ENCODE results near the gene STK10.
"Not testable (repeated sequence)": the region's sequence is repeated elsewhere in the genome, so short reads cannot be mapped to it uniquely, and the experiment has no call there.

STK10 gene

GRCh38 chr5:172200476-172200875, 12.5 kb upstream of the STK10 start:
- no peak overlapping the region for H3K4me3 ChIP-seq (ENCODE audit: low read length)
- no peak for DNase-seq (ENCODE audit: low read depth)
- no peak for TF ChIP-seq CTCF (conservative IDR thresholded peaks at IDR 0.05; ENCODE audit: low read length)

DNA sequence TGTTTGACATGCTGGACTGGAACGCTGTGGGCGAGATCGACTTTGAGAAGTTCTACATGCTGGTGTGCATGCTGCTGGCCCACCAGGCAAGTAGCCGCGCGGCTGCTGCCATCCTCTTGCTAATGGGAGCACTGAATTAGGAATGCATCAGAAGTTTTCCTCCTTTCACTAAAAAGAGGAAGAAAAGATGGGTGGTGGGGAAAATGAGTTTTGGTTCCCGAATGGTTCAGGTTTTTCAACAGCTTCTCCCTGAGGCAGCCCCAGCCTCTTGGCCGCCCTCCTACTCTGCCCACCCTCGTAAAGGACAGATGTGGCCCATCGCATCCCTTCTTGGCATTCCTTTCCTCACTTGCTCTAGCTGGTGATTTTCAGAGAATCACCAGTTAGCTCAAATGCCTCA, 11.4 kb upstream of the STK10 start:
- no peak overlapping the region for H3K4me3 ChIP-seq (ENCODE audit: low read length)
- no peak for TF ChIP-seq CTCF (conservative IDR thresholded peaks at IDR 0.05; ENCODE audit: low read length)
- no peak for DNase-seq (ENCODE audit: low read depth)

- DNase-seq (ENCODE audit: low read depth); H3K4me3 ChIP-seq (ENCODE audit: low read length): not testable (repeated sequence)
Observed at GRCh38 chr5:172197775-172198174, 9.8 kb upstream of the STK10 start.

GRCh38 chr5:172194985-172195774, 7.2 kb upstream of the STK10 start:
- no peak overlapping the region for H3K4me3 ChIP-seq (ENCODE audit: low read length)
- TF ChIP-seq CTCF (conservative IDR thresholded peaks at IDR 0.05; ENCODE audit: low read length) = no peak
- DNase-seq (ENCODE audit: low read depth) = no peak

DNA sequence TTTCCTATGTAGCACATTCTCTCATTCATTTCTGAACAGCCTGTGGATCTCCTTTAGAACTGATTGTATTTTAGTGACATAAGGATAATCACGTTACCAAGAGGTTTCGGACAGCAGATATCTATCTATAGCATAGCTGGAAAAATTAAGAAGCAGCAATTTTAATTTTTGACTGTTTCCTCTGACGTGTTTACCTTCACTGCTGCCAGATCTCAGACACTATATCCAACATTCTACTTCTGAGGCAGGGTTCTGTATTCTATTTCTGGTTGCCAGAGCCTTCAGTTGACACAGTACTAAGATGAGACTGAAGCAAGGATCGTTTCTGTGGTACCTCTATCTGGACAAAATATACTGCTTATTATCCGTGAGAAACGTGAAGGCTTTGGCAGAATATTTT, 5.8 kb upstream of the STK10 start, which contains the start of gene EFCAB9:
Gene EFCAB9, plus strand, starts transcription at position 301 of the 400 bp plus-strand sequence. Its CDS starts 1 bp downstream, at position 302.
- no peak for TF ChIP-seq CTCF (conservative IDR thresholded peaks at IDR 0.05; ENCODE audit: low read length)
- no peak within 1 kb of the TSS for H3K4me3 ChIP-seq (ENCODE audit: low read length)
- no peak for DNase-seq (ENCODE audit: low read depth)

GRCh38 chr5:172189693-172190296, 1.8 kb upstream of the STK10 start:
- DNase-seq (ENCODE audit: low read depth) = no peak
- H3K4me3 ChIP-seq (ENCODE audit: low read length) = no peak overlapping the region
- no peak for TF ChIP-seq CTCF (conservative IDR thresholded peaks at IDR 0.05; ENCODE audit: low read length)

DNA sequence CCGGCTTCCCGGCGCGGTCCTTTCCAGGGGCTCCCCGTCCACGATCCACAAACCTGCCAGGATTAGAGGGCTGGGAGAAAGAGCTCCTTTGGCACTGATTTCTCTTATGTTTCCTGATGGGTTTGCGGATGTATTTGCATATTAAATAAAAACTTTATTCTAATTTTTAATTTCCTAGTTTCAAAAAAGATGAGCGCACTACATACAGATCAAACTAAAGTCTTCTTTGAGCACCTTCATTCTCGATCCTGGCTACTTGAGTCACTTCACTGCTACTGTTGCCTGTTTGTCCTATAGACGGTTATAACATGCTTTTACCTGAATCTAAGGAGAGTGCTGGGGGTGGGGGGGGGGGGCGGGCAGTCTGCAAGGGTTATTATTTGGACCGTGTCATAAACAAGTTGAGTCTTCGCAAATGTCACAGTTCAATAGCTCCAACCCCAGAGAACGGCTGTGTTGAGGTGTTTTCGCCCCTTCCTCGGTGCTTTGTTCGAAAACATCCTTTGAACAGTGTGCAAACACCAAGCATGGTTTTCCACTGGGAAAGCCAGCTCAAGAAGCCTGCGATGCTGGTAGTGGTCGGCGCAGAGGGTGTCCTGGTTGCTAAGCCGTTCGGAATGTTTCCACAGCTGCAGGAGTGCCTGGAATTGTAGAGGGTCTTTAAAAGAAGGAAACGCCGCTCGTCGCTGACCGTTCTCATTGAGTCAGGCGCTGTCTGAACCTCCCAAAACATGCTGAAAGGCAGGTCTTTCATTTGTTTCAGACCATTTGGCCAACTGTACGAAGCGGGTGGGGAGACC, 1.1 kb upstream of the STK10 start:
- TF ChIP-seq CTCF (conservative IDR thresholded peaks at IDR 0.05; ENCODE audit: low read length) = no peak
- no peak overlapping the region; the same call in 1 of the 2 replicates for H3K4me3 ChIP-seq (ENCODE audit: low read length)
- DNase-seq (ENCODE audit: low read depth) = no peak

Measured in AG10803 (cell line).